Kidney (tissue), 14 donors: Measurements from ENCODE around the gene ZNF462. TPM values are rescaled to one million over a fixed set of nuclear protein-coding genes. Genes with fewer than 3 reads are reported as not detected.

Source experiments
- DNase-seq, 5 donors: peaks; one replicate each; pipeline ENCODE4 v3.0.0-alpha.2; 2013 to 2020
- FAIRE-seq: peaks from 2 replicates; lab custom pipeline; 2012; peaks lifted over from hg19 to GRCh38; lab: Jason Lieb, UNC
- H3K27ac ChIP-seq, 2 donors: one replicate each; pipeline ENCODE4 v1.7.0; 2013; ENCODE audit warnings: low read depth in 2 of 2, low read length in 2 of 2, inconsistent platforms in 1 of 2
- H3K27me3 ChIP-seq: one replicate; pipeline ENCODE4 v1.7.1; 2013; ENCODE audit warnings: low read length, inconsistent platforms; ENCODE audit not compliant: control insufficient read depth, insufficient read depth
- H3K36me3 ChIP-seq, 3 donors: one replicate each; pipeline versions ENCODE4 v1.7.0 to v1.7.1; 2013; ENCODE audit warnings: low read length in 3 of 3, control low read depth in 1 of 3, inconsistent platforms in 1 of 3; ENCODE audit not compliant: insufficient read depth in 3 of 3, control insufficient read depth in 2 of 3
- H3K4me1 ChIP-seq, 3 donors: one replicate each; pipeline versions ENCODE4 v1.7.0 to v1.7.1; 2013; ENCODE audit warnings: low read length in 3 of 3, inconsistent platforms in 1 of 3, low read depth in 1 of 3; ENCODE audit not compliant: control insufficient read depth in 2 of 3, insufficient read depth in 2 of 3
- H3K4me3 ChIP-seq, 3 donors: one replicate each; pipeline versions ENCODE4 v1.7.0 to v1.8.1; 2013; ENCODE audit warnings: low read length in 3 of 3, control low read depth in 1 of 3, inconsistent platforms in 1 of 3
- H3K9ac ChIP-seq, 3 donors: one replicate each; pipeline versions ENCODE4 v1.7.0 to v1.7.1; 2013; ENCODE audit warnings: low read length in 3 of 3, control low read depth in 1 of 3, inconsistent platforms in 1 of 3
- H3K9me3 ChIP-seq, 3 donors: one replicate each; pipeline versions ENCODE4 v1.7.0 to v1.7.1; 2013; ENCODE audit warnings: low read length in 3 of 3, control low read depth in 1 of 3, inconsistent platforms in 1 of 3; ENCODE audit not compliant: control insufficient read depth in 2 of 3, insufficient read depth in 1 of 3
- CTCF ChIP-seq: IDR thresholded peaks from 3 replicates; pipeline ENCODE4 v1.5.1; 2012; ENCODE audit warnings: mild to moderate bottlenecking, moderate library complexity, borderline replicate concordance; ENCODE audit not compliant: insufficient read depth; ENCODE audit errors: extremely low read depth
- intact Hi-C: fragments of 100-400 bp; cut with DNase I; formaldehyde crosslinking; loops from one replicate; pipeline ENCODE4 v1.11.1; 2022
- polyA plus RNA-seq: library from polyadenylated mRNA; stranded (reverse); fragments of 350-450 nt; fragmentation: Illumina TruSeq; extraction: RNeasy Lipid Tissue Mini Kit (QIAGEN cat#74804); gene quantifications from one replicate; pipeline ENCODE4 v1.2.3, GENCODE V29; 2014; ENCODE audit warnings: low read depth, low replicate concordance; ENCODE audit not compliant: insufficient read depth
- total RNA-seq: library from RNA; stranded (reverse); fragmentation: NEBNext Ultra II Directional; extraction: Animal tissue kit (Norgen Biotek cat#: 25700); gene quantifications from one replicate; pipeline ENCODE4 v1.2.1, GENCODE V29; 2021
- donor health status: control.
- donor health status: control.
- donor health status: control.
- donor health status: control.
- donor health status: control.
- donor health status: DM: yes; HTN: yes; CAD: no.
- donor health status: Normal renal cell carcinoma (clear cell type).

The ZNF462 gene
- total and polyA plus RNA-seq, 2 donors from 2014 or later, result 1.8 to 47.0 TPM

DNA sequence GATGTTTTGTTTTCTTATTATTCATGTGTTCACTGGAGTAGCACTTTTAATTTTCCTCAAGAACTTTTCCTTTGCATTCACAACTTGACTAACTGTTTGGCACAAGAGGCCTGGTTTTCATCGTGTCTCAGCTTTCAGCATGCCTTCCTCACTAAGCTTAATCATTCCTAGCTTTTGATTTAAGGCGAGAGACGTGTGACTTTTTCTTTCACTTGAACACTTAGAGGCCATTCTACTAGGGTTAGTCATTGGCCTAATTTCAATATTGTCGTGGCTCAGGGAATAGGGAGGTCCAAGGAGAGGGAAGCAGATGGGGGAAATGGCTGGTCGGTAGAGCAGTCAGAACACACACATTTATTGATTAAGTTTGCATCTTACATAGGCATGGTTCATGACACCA is 94.0 kb downstream of the ZNF462 start:
- intact Hi-C loops, result no loop called here
- Histone ChIP-seq H3K9me3 (no peaks in the 10 kb centered on the region), H3K4me3 (no peak overlapping the region), H3K36me3 (peaks cover 3 to 9% (median 6%) of the 10 kb centered on the region in 3 donors), H3K4me1 (peaks cover 0 to 2% (median 0%) of the 10 kb centered on the region in 3 donors), H3K9ac (no peak overlapping the region), H3K27ac (no peak overlapping the region), H3K27me3 (no peaks in the 10 kb centered on the region)
- DNase-seq (no peak), FAIRE-seq (no peak)
- TF ChIP-seq CTCF, result no peak

DNA sequence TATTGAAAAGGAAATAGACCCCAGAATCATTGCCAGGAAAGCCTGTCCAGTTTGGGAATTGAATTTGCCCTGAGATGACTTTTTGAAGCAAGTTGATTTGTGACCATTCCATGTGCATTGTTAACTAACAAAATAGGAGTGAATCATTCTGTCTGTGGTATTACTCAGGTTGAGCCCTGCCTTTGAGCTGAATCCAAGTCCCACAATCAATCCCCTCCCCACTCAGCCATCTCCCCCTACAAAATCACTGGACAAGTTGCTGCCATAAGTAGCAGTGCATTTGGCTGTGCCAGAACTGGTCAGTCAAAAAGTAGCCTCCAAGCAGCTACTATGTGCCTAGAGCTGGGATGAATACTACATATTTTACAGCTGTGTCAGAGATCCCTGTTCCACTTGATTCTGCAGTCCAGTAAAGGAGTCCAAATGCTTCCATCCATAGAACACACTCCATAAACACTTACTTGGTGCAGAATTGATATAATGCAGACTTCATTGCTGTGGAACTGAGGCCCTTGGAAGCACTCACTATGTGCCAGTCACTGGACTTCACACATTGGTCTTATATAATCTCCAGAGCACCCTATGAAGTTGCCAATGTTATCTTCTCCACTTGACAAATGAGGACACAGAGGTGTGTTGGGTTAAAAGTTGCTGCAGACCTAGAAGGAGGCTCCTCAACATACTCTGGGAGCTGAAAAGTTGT is 96.1 kb downstream of the ZNF462 start:
- H3K4me1 ChIP-seq, result no peaks in the 10 kb centered on the region
- no peak for TF ChIP-seq CTCF
- H3K9ac ChIP-seq, result no peak overlapping the region
- no peak overlapping the region for H3K27ac ChIP-seq
- DNase-seq (no peak), FAIRE-seq (no peak)
- H3K4me3 ChIP-seq, result no peak overlapping the region
- intact Hi-C loops, result no loop called here
- H3K27me3 ChIP-seq, result no peaks in the 10 kb centered on the region
- H3K9me3 ChIP-seq, result no peaks in the 10 kb centered on the region
- H3K36me3 ChIP-seq, result peaks cover 0 to 9% (median 3%) of the 10 kb centered on the region in 3 donors

DNA sequence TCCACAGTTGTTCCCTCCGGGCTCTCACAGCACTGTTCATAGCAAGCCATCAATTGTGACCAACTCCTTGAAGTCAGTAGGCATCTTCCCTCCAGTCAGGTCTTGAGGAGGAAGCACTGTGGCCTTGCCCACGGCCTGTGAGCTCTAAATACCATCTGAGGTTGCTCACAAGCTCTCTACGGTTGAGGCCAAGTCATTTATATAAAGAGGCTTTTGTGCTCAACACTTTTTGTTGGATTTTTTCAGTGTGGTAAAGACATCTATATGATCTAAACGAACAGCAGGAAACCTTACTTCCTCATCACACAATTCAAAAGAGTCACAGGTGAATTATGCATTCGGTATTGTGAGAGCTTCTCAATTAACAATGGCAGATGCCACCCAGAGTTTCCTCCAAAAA is 97.3 kb downstream of the ZNF462 start:
- no peak for TF ChIP-seq CTCF
- H3K27ac ChIP-seq, result no peak overlapping the region
- FAIRE-seq (no peak), DNase-seq (no peak)
- intact Hi-C loops, result no loop called here
- H3K36me3 ChIP-seq, result peaks cover 0 to 9% (median 3%) of the 10 kb centered on the region in 3 donors
- no peak overlapping the region for H3K9ac ChIP-seq
- H3K4me1 ChIP-seq, result no peaks in the 10 kb centered on the region
- H3K9me3 ChIP-seq, result no peaks in the 10 kb centered on the region
- no peak overlapping the region for H3K4me3 ChIP-seq
- H3K27me3 ChIP-seq, result no peaks in the 10 kb centered on the region
